GM12801 (cell line): ENCODE data around the gene TLE5.

Source experiments
- CTCF ChIP-seq: IDR thresholded peaks from one replicate; pipeline ENCODE4 v1.5.1; 2011; ENCODE audit warnings: control low read depth; ENCODE audit not compliant: insufficient read length; ENCODE audit errors: extremely low read depth

The TLE5 gene

GRCh38 chr19:3041761-3042620 is 20.3 kb downstream of the TLE5 start:
- TF ChIP-seq CTCF: no peak

- TF ChIP-seq CTCF: no peak
These were observed 21.0 kb downstream of the TLE5 start for GRCh38 chr19:3041327-3041726.

GRCh38 chr19:3039641-3040077 is 22.6 kb downstream of the TLE5 start:
- no peak for TF ChIP-seq CTCF

- TF ChIP-seq CTCF: no peak
These were observed 23.2 kb downstream of the TLE5 start for GRCh38 chr19:3039125-3039524.

GRCh38 chr19:3038214-3038613 is 24.1 kb downstream of the TLE5 start:
- no peak for TF ChIP-seq CTCF

- no peak for TF ChIP-seq CTCF
These were observed 25.9 kb downstream of the TLE5 start for GRCh38 chr19:3036119-3036976.

GRCh38 chr19:3035542-3036118 is 26.7 kb downstream of the TLE5 start:
- no peak for TF ChIP-seq CTCF
